HepG2 (cell line): ENCODE measurements around the gene SLC13A3. TPM values are rescaled to one million over a fixed set of nuclear protein-coding genes. Genes with fewer than 3 reads are reported as not detected.

Experiments used
- HES4 ChIP-seq: sonication (generic); formaldehyde crosslinking; IDR thresholded peaks from 2 replicates; pipeline ENCODE4 v1.9.0; 2021; ENCODE audit warnings: mild to moderate bottlenecking, missing genetic modification reagents, borderline replicate concordance
- IRF9 ChIP-seq: sonication (generic); formaldehyde crosslinking; IDR thresholded peaks from 2 replicates; pipeline ENCODE4 v1.8.0; 2022; ENCODE audit warnings: missing genetic modification reagents, mild to moderate bottlenecking, borderline replicate concordance
- LRRFIP1 ChIP-seq: sonication (generic); formaldehyde crosslinking; conservative IDR thresholded peaks from 2 replicates; pipeline ENCODE4 v1.4.0; 2020; ENCODE audit warnings: missing genetic modification reagents
- MEF2D ChIP-seq: sonication (generic); formaldehyde crosslinking; IDR thresholded peaks from 2 replicates; pipeline ENCODE4 v1.5.1; 2020; ENCODE audit warnings: mild to moderate bottlenecking, missing genetic modification reagents
- PRPF4 ChIP-seq: fragments of 200-400 bp; formaldehyde crosslinking; IDR thresholded peaks from 2 replicates; pipeline ENCODE4 v1.6.1; 2016; ENCODE audit warnings: low read length, low read depth; ENCODE audit not compliant: poor library complexity, severe bottlenecking
- SIN3A ChIP-seq: IDR thresholded peaks from 2 replicates; pipeline ENCODE4 v1.6.1; 2011; ENCODE audit warnings: low read depth, mild to moderate bottlenecking, control low read depth, low read length, borderline replicate concordance
- SMAD1 ChIP-seq: sonication (generic); formaldehyde crosslinking; IDR thresholded peaks from 2 replicates; pipeline ENCODE4 v1.4.0; 2020; ENCODE audit warnings: missing genetic modification reagents, low read depth, mild to moderate bottlenecking, borderline replicate concordance
- TCF7 ChIP-seq: sonication (generic); IDR thresholded peaks from 2 replicates; pipeline ENCODE4 v1.6.1; 2016; ENCODE audit warnings: antibody characterized with exemption, low read depth
- ZBED4 ChIP-seq: sonication (generic); formaldehyde crosslinking; IDR thresholded peaks from 2 replicates; pipeline ENCODE4 v1.4.0; 2020; ENCODE audit warnings: missing genetic modification reagents, borderline replicate concordance
- ZNF20 ChIP-seq: sonication (generic); formaldehyde crosslinking; IDR thresholded peaks from 2 replicates; pipeline ENCODE4 v1.4.0; 2020; ENCODE audit warnings: mild to moderate bottlenecking, moderate library complexity, missing genetic modification reagents
- ZNF367 ChIP-seq: sonication (generic); formaldehyde crosslinking; IDR thresholded peaks from 2 replicates; pipeline ENCODE4 v1.4.0; 2020; ENCODE audit warnings: missing genetic modification reagents, borderline replicate concordance
- ZNF432 ChIP-seq: sonication (generic); formaldehyde crosslinking; IDR thresholded peaks from 2 replicates; pipeline ENCODE4 v1.5.0; 2020; ENCODE audit warnings: missing genetic modification reagents, mild to moderate bottlenecking, borderline replicate concordance
- ZNF496 ChIP-seq: sonication (generic); formaldehyde crosslinking; IDR thresholded peaks from 2 replicates; pipeline ENCODE4 v1.8.1; 2023; ENCODE audit warnings: mild to moderate bottlenecking, moderate library complexity, missing genetic modification reagents; ENCODE audit not compliant: insufficient replicate concordance
- ZNF549 ChIP-seq: sonication (generic); formaldehyde crosslinking; IDR thresholded peaks from 2 replicates; pipeline ENCODE4 v1.5.0; 2020; ENCODE audit warnings: missing genetic modification reagents
- ZNF720 ChIP-seq: sonication (generic); formaldehyde crosslinking; IDR thresholded peaks from 2 replicates; pipeline ENCODE4 v1.4.0; 2020; ENCODE audit warnings: missing genetic modification reagents
- polyA plus RNA-seq, 8 experiments: library from polyadenylated mRNA; depleted of rRNA in 3 of 8; stranded (reverse) in 7 of 8; unstranded in 1 of 8; fragments of >200 nt; fragmentation: Illumina TruSeq in 4 of 8; extraction: Trizol in 4 of 8; gene quantifications; 2 replicates each; pipeline versions ENCODE4 v1.2.1 to v1.2.3, GENCODE V29; 2011 to 2016; ENCODE audit warnings: low read depth in 4 of 8, missing spikeins in 1 of 8, mixed read lengths in 1 of 8; ENCODE audit not compliant: insufficient read depth in 1 of 8
- total RNA-seq, 5 experiments: library from RNA; depleted of rRNA; stranded (reverse); fragments of >200 nt; fragmentation: Illumina TruSeq; extraction: Trizol; gene quantifications; 2 replicates each; pipeline ENCODE4 v1.2.3, GENCODE V29; 2016; ENCODE audit warnings: low read depth in 1 of 5
- TF ChIP-seq, protein P1 (sequence below): sonication (generic); formaldehyde crosslinking; IDR thresholded peaks from 2 replicates; pipeline ENCODE4 v1.5.0; 2020; ENCODE audit warnings: mild to moderate bottlenecking, missing genetic modification reagents
- TF ChIP-seq, protein P2 (sequence below): sonication (generic); formaldehyde crosslinking; IDR thresholded peaks from 2 replicates; pipeline ENCODE4 v1.5.0; 2020; ENCODE audit warnings: mild to moderate bottlenecking, missing genetic modification reagents, moderate library complexity

The SLC13A3 gene
- total and polyA plus RNA-seq, 2 of the 13 experiments (the other 11 are each of a cell fraction or from before 2014, with no cell fraction given): 66.5 to 76.0 TPM

- TF ChIP-seq LRRFIP1: no peak
- no peak for TF ChIP-seq IRF9 (CRISPR knock-in tag)
- TF ChIP-seq PRPF4: peak; percentile 7
- no peak for TF ChIP-seq ZNF367 (CRISPR knock-in tag)
- no peak for TF ChIP-seq ZNF20 (CRISPR knock-in tag)
- TF ChIP-seq ZNF549 (CRISPR knock-in tag): no peak
- 0 out of 2 replicates have a peak, but pooled peaks have one; percentile 43 for TF ChIP-seq ZNF720 (CRISPR knock-in tag)
- TF ChIP-seq SMAD1 (CRISPR knock-in tag): no peak
- TF ChIP-seq ZNF496 (CRISPR knock-in tag): no peak
- no peak for TF ChIP-seq MEF2D (CRISPR knock-in tag)
- TF ChIP-seq, protein P1, sequence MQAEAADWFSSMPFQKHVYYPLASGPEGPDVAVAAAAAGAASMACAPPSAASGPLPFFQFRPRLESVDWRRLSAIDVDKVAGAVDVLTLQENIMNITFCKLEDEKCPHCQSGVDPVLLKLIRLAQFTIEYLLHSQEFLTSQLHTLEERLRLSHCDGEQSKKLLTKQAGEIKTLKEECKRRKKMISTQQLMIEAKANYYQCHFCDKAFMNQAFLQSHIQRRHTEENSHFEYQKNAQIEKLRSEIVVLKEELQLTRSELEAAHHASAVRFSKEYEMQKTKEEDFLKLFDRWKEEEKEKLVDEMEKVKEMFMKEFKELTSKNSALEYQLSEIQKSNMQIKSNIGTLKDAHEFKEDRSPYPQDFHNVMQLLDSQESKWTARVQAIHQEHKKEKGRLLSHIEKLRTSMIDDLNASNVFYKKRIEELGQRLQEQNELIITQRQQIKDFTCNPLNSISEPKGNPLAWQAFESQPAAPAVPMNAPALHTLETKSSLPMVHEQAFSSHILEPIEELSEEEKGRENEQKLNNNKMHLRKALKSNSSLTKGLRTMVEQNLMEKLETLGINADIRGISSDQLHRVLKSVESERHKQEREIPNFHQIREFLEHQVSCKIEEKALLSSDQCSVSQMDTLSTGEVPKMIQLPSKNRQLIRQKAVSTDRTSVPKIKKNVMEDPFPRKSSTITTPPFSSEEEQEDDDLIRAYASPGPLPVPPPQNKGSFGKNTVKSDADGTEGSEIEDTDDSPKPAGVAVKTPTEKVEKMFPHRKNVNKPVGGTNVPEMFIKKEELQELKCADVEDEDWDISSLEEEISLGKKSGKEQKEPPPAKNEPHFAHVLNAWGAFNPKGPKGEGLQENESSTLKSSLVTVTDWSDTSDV (CRISPR knock-in tag): no peak
- TF ChIP-seq, protein P2, sequence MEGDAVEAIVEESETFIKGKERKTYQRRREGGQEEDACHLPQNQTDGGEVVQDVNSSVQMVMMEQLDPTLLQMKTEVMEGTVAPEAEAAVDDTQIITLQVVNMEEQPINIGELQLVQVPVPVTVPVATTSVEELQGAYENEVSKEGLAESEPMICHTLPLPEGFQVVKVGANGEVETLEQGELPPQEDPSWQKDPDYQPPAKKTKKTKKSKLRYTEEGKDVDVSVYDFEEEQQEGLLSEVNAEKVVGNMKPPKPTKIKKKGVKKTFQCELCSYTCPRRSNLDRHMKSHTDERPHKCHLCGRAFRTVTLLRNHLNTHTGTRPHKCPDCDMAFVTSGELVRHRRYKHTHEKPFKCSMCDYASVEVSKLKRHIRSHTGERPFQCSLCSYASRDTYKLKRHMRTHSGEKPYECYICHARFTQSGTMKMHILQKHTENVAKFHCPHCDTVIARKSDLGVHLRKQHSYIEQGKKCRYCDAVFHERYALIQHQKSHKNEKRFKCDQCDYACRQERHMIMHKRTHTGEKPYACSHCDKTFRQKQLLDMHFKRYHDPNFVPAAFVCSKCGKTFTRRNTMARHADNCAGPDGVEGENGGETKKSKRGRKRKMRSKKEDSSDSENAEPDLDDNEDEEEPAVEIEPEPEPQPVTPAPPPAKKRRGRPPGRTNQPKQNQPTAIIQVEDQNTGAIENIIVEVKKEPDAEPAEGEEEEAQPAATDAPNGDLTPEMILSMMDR (CRISPR knock-in tag): peak; percentile 50
- TF ChIP-seq ZNF432: no peak
- no peak for TF ChIP-seq HES4 (CRISPR knock-in tag)
- peak; percentile 58; the same call in 1 of the 2 replicates for TF ChIP-seq TCF7
- peak; percentile 42; the same call in 1 of the 2 replicates for TF ChIP-seq ZBED4 (CRISPR knock-in tag)
- TF ChIP-seq SIN3A: no peak
These were observed 1.2 kb downstream of the SLC13A3 start (continued) for GRCh38 chr20:46649965-46650542.
